Fibroblast of lung (primary cell): Measurements from ENCODE around the gene STX4.

Experiments
- EZH2 ChIP-seq: IDR thresholded peaks from 2 replicates; pipeline ENCODE4 v1.5.1; 2012; ENCODE audit warnings: low read length, control low read depth, mild to moderate bottlenecking; ENCODE audit errors: missing control alignments
- TF ChIP-seq, protein P1 (sequence below), 2 donors: IDR thresholded peaks in 1 of 2; conservative IDR thresholded peaks in 1 of 2; 1 replicate in 1 of 2; 2 replicates in 1 of 2; pipeline ENCODE4 v1.5.1; 2011 to 2012; ENCODE audit warnings: low read length in 2 of 2, control low read depth in 1 of 2, inconsistent platforms in 1 of 2, low read depth in 1 of 2, mild to moderate bottlenecking in 1 of 2

DNA sequence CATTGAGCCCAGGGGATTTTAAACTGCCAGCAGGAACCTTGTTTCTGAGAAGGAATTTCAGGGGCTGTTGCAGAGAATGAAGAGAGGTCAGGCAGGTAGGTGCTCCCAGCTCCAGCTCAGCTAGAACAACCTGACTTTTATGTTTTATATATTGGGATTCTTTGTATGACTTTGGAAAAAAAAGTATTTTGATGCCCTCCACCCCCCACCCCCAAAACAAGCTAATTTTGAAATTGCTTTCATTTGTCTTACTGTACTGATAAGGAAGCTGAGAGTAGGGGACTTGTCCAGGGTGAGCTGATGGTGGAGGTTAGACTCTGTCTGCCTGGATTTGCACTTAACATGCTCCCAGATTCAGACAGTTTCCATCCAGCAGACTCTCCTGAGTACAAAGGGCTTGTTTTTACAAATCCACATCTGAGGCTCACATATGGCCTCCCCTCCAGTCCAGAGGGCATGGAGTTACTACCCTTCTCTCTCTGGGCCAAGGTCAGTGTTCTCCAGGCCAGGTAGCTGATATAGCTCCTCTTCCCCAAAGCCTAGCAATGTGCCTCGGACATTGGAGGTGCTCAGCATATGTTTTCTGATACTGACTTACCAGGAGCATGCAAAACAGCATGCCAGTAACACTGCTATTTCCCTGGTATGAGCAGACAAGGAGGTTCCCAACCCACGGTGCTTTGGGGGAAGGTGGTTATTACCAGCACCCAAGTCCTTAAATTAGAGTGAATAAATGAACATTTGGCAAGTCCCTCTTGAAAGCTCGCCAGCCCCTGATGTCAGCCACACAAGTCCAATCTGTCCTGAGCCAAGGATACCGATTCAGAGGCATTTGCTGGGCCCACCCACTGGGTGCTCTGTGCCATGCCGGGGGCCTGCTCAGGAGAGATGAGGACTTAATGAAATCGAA, 34.3 kb upstream of the STX4 start:
- TF ChIP-seq, protein P1, sequence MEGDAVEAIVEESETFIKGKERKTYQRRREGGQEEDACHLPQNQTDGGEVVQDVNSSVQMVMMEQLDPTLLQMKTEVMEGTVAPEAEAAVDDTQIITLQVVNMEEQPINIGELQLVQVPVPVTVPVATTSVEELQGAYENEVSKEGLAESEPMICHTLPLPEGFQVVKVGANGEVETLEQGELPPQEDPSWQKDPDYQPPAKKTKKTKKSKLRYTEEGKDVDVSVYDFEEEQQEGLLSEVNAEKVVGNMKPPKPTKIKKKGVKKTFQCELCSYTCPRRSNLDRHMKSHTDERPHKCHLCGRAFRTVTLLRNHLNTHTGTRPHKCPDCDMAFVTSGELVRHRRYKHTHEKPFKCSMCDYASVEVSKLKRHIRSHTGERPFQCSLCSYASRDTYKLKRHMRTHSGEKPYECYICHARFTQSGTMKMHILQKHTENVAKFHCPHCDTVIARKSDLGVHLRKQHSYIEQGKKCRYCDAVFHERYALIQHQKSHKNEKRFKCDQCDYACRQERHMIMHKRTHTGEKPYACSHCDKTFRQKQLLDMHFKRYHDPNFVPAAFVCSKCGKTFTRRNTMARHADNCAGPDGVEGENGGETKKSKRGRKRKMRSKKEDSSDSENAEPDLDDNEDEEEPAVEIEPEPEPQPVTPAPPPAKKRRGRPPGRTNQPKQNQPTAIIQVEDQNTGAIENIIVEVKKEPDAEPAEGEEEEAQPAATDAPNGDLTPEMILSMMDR (conservative IDR thresholded peaks at IDR 0.05 in 1 of 2, IDR thresholded peaks at IDR 0.05 in 1 of 2; ENCODE audit: low read depth in 1 of 2, low read length in 2 of 2), result no peak
- TF ChIP-seq EZH2, result no peak
